Stimulated activated CD8-positive, alpha-beta memory T cell treated with anti-CD3 and anti-CD28 coated beads, Interleukin-4, amount 100 ng/mL, for 1 hour (primary cell): ENCODE measurements around the gene GRM1.

ENCODE experiments used
- DNase-seq, 2 donors: peaks; one replicate each; pipeline ENCODE4 v3.0.0-alpha.2; 2020; ENCODE audit warnings: low read depth in 2 of 2, low spot score in 1 of 2

GRM1 gene

GRCh38 chr6:146028851-146029572, at the start of gene GRM1:
GRM1 (plus strand) TSS chr6:146029062; CDS start chr6:146029518, 456 bp downstream.
- no peak for DNase-seq

GRCh38 chr6:146009338-146009737, 19.5 kb upstream of the GRM1 start:
- DNase-seq = no peak

- DNase-seq = no peak
These were observed 14.6 kb upstream of the GRM1 start for GRCh38 chr6:146014233-146014632.

- no peak for DNase-seq
These were observed 11.2 kb upstream of the GRM1 start for GRCh38 chr6:146017672-146018071.

- no peak for DNase-seq
These were observed 2.0 kb upstream of the GRM1 start for GRCh38 chr6:146026873-146027272.

GRCh38 chr6:146027586-146028251, 1.1 kb upstream of the GRM1 start:
- DNase-seq = no peak

- no peak for DNase-seq
These were observed 538 bp upstream of the GRM1 start for GRCh38 chr6:146028252-146028795.

GRCh38 chr6:146029573-146030184, 817 bp downstream of the GRM1 start:
- no peak for DNase-seq

GRCh38 chr6:146032387-146032786, 3.5 kb downstream of the GRM1 start:
- DNase-seq = no peak

- DNase-seq = no peak
These were observed 11.5 kb downstream of the GRM1 start for GRCh38 chr6:146040360-146040759.

- no peak for DNase-seq
These were observed 12.4 kb downstream of the GRM1 start for GRCh38 chr6:146041282-146041681.

GRCh38 chr6:146047371-146047770, 18.5 kb downstream of the GRM1 start:
- no peak for DNase-seq

GRCh38 chr6:146050168-146050567, 21.3 kb downstream of the GRM1 start:
- no peak for DNase-seq

- DNase-seq = no peak
These were observed 27.6 kb downstream of the GRM1 start for GRCh38 chr6:146056506-146056905.

GRCh38 chr6:146065690-146066089, 36.8 kb downstream of the GRM1 start:
- no peak for DNase-seq

GRCh38 chr6:146066506-146066905, 37.6 kb downstream of the GRM1 start:
- no peak for DNase-seq

- no peak for DNase-seq
These were observed 42.9 kb downstream of the GRM1 start for GRCh38 chr6:146071781-146072180.

GRCh38 chr6:146077992-146078391, 49.1 kb downstream of the GRM1 start:
- DNase-seq = no peak

GRCh38 chr6:146087386-146087785, 58.5 kb downstream of the GRM1 start:
- DNase-seq = no peak

GRCh38 chr6:146090474-146090873, 61.6 kb downstream of the GRM1 start:
- no peak for DNase-seq

GRCh38 chr6:146092961-146093686, 64.3 kb downstream of the GRM1 start:
- DNase-seq = no peak
